LNCaP clone FGC (cell line): Measurements from ENCODE around the gene IL1RL1.

ENCODE experiments used
- DNase-seq: peaks from one replicate; pipeline ENCODE4 v3.0.0-alpha.2; 2011; ENCODE audit warnings: low read depth
- H3K4me3 ChIP-seq: 2 replicates; pipeline ENCODE4 v1.5.1; 2011; ENCODE audit warnings: mild to moderate bottlenecking, low read depth, low read length, control low read depth
- TF ChIP-seq, protein P1 (sequence below): IDR thresholded peaks from 2 replicates; pipeline ENCODE4 v1.5.1; 2012; ENCODE audit warnings: mild to moderate bottlenecking; ENCODE audit not compliant: control insufficient read depth, insufficient read depth; ENCODE audit errors: extremely low read depth

The IL1RL1 gene

DNA sequence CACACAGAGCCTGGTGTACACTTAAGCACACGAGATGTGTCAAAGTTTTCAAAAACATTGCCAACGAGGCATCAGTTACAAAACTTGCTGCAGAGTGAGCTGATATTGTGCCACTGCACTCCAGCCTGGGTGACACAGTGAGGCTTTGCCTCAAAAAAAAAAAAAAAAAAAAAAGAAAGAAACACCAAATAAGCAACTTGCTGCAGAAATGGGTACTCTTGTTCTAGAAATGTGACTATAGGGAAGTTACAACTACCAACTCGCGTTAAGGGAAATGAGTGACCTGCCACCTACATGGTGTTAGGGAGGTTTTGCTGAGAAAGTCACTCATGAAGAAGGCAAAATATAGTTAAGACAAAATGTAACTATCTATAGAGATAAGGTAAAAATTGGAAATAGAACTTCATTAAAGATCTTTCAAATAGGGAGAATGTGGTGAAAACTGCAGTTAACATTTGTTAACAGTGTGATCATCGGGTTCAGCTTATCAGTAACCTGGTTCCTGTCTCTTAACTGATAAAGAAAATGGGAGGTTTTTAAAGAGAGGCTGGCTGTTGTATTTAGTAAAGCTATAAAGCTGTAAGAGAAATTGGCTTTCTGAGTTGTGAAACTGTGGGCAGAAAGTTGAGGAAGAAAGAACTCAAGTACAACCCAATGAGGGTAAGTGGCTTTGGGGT is at the start of gene IL1RL1:
Gene IL1RL1 (plus strand): TSS at position 600 of the 677 bp plus-strand sequence. CDS start 26,702 bp downstream, outside the sequence.
- TF ChIP-seq, protein P1, sequence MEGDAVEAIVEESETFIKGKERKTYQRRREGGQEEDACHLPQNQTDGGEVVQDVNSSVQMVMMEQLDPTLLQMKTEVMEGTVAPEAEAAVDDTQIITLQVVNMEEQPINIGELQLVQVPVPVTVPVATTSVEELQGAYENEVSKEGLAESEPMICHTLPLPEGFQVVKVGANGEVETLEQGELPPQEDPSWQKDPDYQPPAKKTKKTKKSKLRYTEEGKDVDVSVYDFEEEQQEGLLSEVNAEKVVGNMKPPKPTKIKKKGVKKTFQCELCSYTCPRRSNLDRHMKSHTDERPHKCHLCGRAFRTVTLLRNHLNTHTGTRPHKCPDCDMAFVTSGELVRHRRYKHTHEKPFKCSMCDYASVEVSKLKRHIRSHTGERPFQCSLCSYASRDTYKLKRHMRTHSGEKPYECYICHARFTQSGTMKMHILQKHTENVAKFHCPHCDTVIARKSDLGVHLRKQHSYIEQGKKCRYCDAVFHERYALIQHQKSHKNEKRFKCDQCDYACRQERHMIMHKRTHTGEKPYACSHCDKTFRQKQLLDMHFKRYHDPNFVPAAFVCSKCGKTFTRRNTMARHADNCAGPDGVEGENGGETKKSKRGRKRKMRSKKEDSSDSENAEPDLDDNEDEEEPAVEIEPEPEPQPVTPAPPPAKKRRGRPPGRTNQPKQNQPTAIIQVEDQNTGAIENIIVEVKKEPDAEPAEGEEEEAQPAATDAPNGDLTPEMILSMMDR = no peak
- no peak for DNase-seq
- H3K4me3 ChIP-seq = no peak within 1 kb of the TSS

- TF ChIP-seq, protein P1 = no peak
- no peak overlapping the region for H3K4me3 ChIP-seq
- DNase-seq = no peak
Observed at GRCh38 chr2:102262216-102263129, 48.9 kb upstream of the IL1RL1 start.

GRCh38 chr2:102264952-102265351 is 46.4 kb upstream of the IL1RL1 start:
- no peak for DNase-seq
- no peak overlapping the region for H3K4me3 ChIP-seq
- TF ChIP-seq, protein P1 = no peak

DNA sequence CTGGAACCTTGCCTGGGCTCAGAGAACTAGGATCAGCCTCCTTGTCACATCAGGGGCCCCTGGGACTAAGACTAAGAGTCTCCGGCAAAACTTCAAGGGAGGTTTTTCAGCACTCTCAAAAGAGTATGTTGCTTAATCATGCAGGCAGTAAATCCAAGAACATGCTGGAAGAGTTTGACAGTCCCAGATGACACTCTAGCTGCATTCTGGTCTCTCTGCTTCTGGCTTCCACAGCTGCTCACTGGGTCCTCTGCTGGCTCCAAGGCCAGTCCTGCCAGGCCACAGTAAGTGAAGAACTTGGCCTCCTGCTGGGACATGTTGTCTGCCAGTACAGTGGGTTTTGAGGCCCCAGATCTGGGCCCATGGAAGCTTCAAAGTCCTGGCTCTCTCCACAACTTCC is 45.2 kb upstream of the IL1RL1 start:
- H3K4me3 ChIP-seq = no peak overlapping the region
- TF ChIP-seq, protein P1 = no peak
- DNase-seq = no peak

- H3K4me3 ChIP-seq = no peak overlapping the region
- TF ChIP-seq, protein P1 = no peak
- no peak for DNase-seq
Observed at GRCh38 chr2:102267774-102268173, 43.6 kb upstream of the IL1RL1 start.

GRCh38 chr2:102268510-102269199 is 42.7 kb upstream of the IL1RL1 start:
- TF ChIP-seq, protein P1 = no peak
- no peak overlapping the region for H3K4me3 ChIP-seq
- no peak for DNase-seq
